ENCODE measurements around the gene RFC4.
"Not testable (repeated sequence)": the region's sequence is repeated elsewhere in the genome, so short reads cannot be mapped to it uniquely, and the experiment has no call there.

RFC4 gene

GRCh38 chr3:186825294-186825821 is 19.1 kb upstream of the RFC4 start:
- H3K4me3 ChIP-seq (ENCODE audit: low read depth, low read length) = peak overlapping the region; percentile 44
- peak; percentile 85 for DNase-seq (ENCODE audit: low read depth)
- no peak for TF ChIP-seq CTCF (conservative IDR thresholded peaks at IDR 0.05; ENCODE audit: low read depth, low read length)

- H3K4me3 ChIP-seq (ENCODE audit: low read depth, low read length) = no peak overlapping the region
- DNase-seq (ENCODE audit: low read depth) = no peak
- no peak for TF ChIP-seq CTCF (conservative IDR thresholded peaks at IDR 0.05; ENCODE audit: low read depth, low read length)
These were observed 18.3 kb upstream of the RFC4 start for GRCh38 chr3:186824430-186825139.

GRCh38 chr3:186823386-186823785 is 17.1 kb upstream of the RFC4 start:
- no peak for TF ChIP-seq CTCF (conservative IDR thresholded peaks at IDR 0.05; ENCODE audit: low read depth, low read length)
- DNase-seq (ENCODE audit: low read depth) = peak; percentile 44
- H3K4me3 ChIP-seq (ENCODE audit: low read depth, low read length) = no peak overlapping the region

GRCh38 chr3:186822388-186822759 is 16.1 kb upstream of the RFC4 start:
- H3K4me3 ChIP-seq (ENCODE audit: low read depth, low read length); DNase-seq (ENCODE audit: low read depth): not testable (repeated sequence)

GRCh38 chr3:186821429-186822387 is 15.4 kb upstream of the RFC4 start:
- peak overlapping the region; percentile 48 for H3K4me3 ChIP-seq (ENCODE audit: low read depth, low read length)
- TF ChIP-seq CTCF (conservative IDR thresholded peaks at IDR 0.05; ENCODE audit: low read depth, low read length) = peak; percentile 72
- DNase-seq (ENCODE audit: low read depth) = peak; percentile 77

GRCh38 chr3:186818956-186819355 is 12.7 kb upstream of the RFC4 start:
- H3K4me3 ChIP-seq (ENCODE audit: low read depth, low read length) = no peak overlapping the region
- DNase-seq (ENCODE audit: low read depth) = no peak
- TF ChIP-seq CTCF (conservative IDR thresholded peaks at IDR 0.05; ENCODE audit: low read depth, low read length) = no peak

GRCh38 chr3:186818516-186818915 is 12.2 kb upstream of the RFC4 start:
- H3K4me3 ChIP-seq (ENCODE audit: low read depth, low read length) = no peak overlapping the region
- no peak for DNase-seq (ENCODE audit: low read depth)
- TF ChIP-seq CTCF (conservative IDR thresholded peaks at IDR 0.05; ENCODE audit: low read depth, low read length) = no peak
